ENCODE results near the gene KCNJ13.
"Not testable (repeated sequence)": the region's sequence is repeated elsewhere in the genome, so short reads cannot be mapped to it uniquely, and the experiment has no call there.

KCNJ13 gene

GRCh38 chr2:232723027-232723426 is 53.3 kb downstream of the KCNJ13 start:
- H3K4me3 ChIP-seq (ENCODE audit: low read depth, low read length): no peak overlapping the region
- TF ChIP-seq CTCF (IDR thresholded peaks at IDR 0.05; ENCODE audit: borderline replicate concordance, insufficient read depth, low read depth, low read length): no peak

- H3K4me3 ChIP-seq (ENCODE audit: low read depth, low read length): no peak overlapping the region
- TF ChIP-seq CTCF (IDR thresholded peaks at IDR 0.05; ENCODE audit: borderline replicate concordance, insufficient read depth, low read depth, low read length): no peak
These were observed 54.5 kb downstream of the KCNJ13 start for GRCh38 chr2:232721882-232722281.

GRCh38 chr2:232721261-232721660 is 55.1 kb downstream of the KCNJ13 start:
- no peak overlapping the region for H3K4me3 ChIP-seq (ENCODE audit: low read depth, low read length)
- no peak for TF ChIP-seq CTCF (IDR thresholded peaks at IDR 0.05; ENCODE audit: borderline replicate concordance, insufficient read depth, low read depth, low read length)

- H3K4me3 ChIP-seq (ENCODE audit: low read depth, low read length): not testable (repeated sequence)
These were observed 56.3 kb downstream of the KCNJ13 start for GRCh38 chr2:232720056-232720455.

All from GM12875 (cell line).